ENCODE measurements around the gene FAN1.
A peak's percentile ranks its signal among the peaks of the same experiment; 100 is the strongest.

The FAN1 gene

GRCh38 chr15:30929982-30930381, 26.3 kb downstream of the FAN1 start:
- Histone ChIP-seq H3K27me3 (ENCODE audit: control insufficient read depth in 3 of 3, insufficient read depth in 3 of 3, low read depth in 1 of 3, low read length in 3 of 3) (no peaks in the 10 kb centered on the region), H3K4ac (ENCODE audit: low read length) (no peak overlapping the region), H2BK5ac (ENCODE audit: low read length) (no peak overlapping the region), H3K79me1 (ENCODE audit: low read depth, low read length) (peaks cover 2% of the 10 kb centered on the region), H3K9ac (ENCODE audit: low read depth, low read length, poor library complexity) (no peak overlapping the region), H2BK120ac (ENCODE audit: low read depth, low read length) (no peak overlapping the region), H2BK12ac (ENCODE audit: low read length) (no peak overlapping the region), H2AK5ac (ENCODE audit: low read depth, low read length) (no peak overlapping the region), H3K4me1 (ENCODE audit: control insufficient read depth in 2 of 2, insufficient read depth in 1 of 2, low read depth in 1 of 2, low read length in 2 of 2) (no peaks in the 10 kb centered on the region), H4K8ac (ENCODE audit: low read depth, low read length) (no peak overlapping the region), H3K4me3 (ENCODE audit: low read length in 2 of 2) (no peak overlapping the region), H3K14ac (ENCODE audit: low read length) (no peak overlapping the region), H3K18ac (ENCODE audit: low read length) (no peak overlapping the region), H3K4me2 (ENCODE audit: insufficient read depth, low read length, poor library complexity, severe bottlenecking) (no peak overlapping the region), H3K23ac (ENCODE audit: low read depth, low read length, poor library complexity) (no peak overlapping the region), H2BK15ac (ENCODE audit: low read length) (no peak overlapping the region), H3K27ac (replicated peaks; ENCODE audit: low read length) (no peak overlapping the region), H2AFZ (ENCODE audit: low read length) (no peak overlapping the region), H3K36me3 (replicated peaks in 1 of 2; ENCODE audit: control insufficient read depth in 2 of 2, insufficient read depth in 2 of 2, low read length in 2 of 2) (peaks cover 39 to 75% of the 10 kb centered on the region in 2 donors), H3K9me3 (replicated peaks in 1 of 2; ENCODE audit: control insufficient read depth in 2 of 2, insufficient read depth in 1 of 2, low read depth in 1 of 2, low read length in 2 of 2) (peaks cover 0 to 1% of the 10 kb centered on the region in 2 donors), H4K91ac (ENCODE audit: low read depth, low read length, poor library complexity) (no peak overlapping the region)
- WGBS, 2 donors (ENCODE audit: extremely low coverage in 2 of 2, insufficient read length in 2 of 2, insufficient replicate concordance in 1 of 2), result no CpG with 5 or more reads among the region's 4 CpGs
- no peak for DNase-seq (ENCODE audit: low spot score)

- DNase-seq (ENCODE audit: low spot score), result no peak
- Histone ChIP-seq H4K91ac (ENCODE audit: low read depth, low read length, poor library complexity) (no peak overlapping the region), H2BK12ac (ENCODE audit: low read length) (no peak overlapping the region), H2AK5ac (ENCODE audit: low read depth, low read length) (no peak overlapping the region), H3K14ac (ENCODE audit: low read length) (no peak overlapping the region), H3K79me1 (ENCODE audit: low read depth, low read length) (peaks cover 2% of the 10 kb centered on the region), H2BK5ac (ENCODE audit: low read length) (no peak overlapping the region), H3K4me1 (ENCODE audit: control insufficient read depth in 2 of 2, insufficient read depth in 1 of 2, low read depth in 1 of 2, low read length in 2 of 2) (no peaks in the 10 kb centered on the region), H3K27ac (replicated peaks; ENCODE audit: low read length) (no peak overlapping the region), H2BK15ac (ENCODE audit: low read length) (no peak overlapping the region), H3K4ac (ENCODE audit: low read length) (no peak overlapping the region), H3K9me3 (replicated peaks in 1 of 2; ENCODE audit: control insufficient read depth in 2 of 2, insufficient read depth in 1 of 2, low read depth in 1 of 2, low read length in 2 of 2) (peaks cover 0 to 1% of the 10 kb centered on the region in 2 donors), H2AFZ (ENCODE audit: low read length) (no peak overlapping the region), H4K8ac (ENCODE audit: low read depth, low read length) (no peak overlapping the region), H3K18ac (ENCODE audit: low read length) (no peak overlapping the region), H3K9ac (ENCODE audit: low read depth, low read length, poor library complexity) (no peak overlapping the region), H3K23ac (ENCODE audit: low read depth, low read length, poor library complexity) (no peak overlapping the region), H3K4me3 (ENCODE audit: low read length in 2 of 2) (no peak overlapping the region), H3K36me3 (replicated peaks in 1 of 2; ENCODE audit: control insufficient read depth in 2 of 2, insufficient read depth in 2 of 2, low read length in 2 of 2) (peaks cover 37 to 75% of the 10 kb centered on the region in 2 donors), H3K4me2 (ENCODE audit: insufficient read depth, low read length, poor library complexity, severe bottlenecking) (no peak overlapping the region), H3K27me3 (ENCODE audit: control insufficient read depth in 3 of 3, insufficient read depth in 3 of 3, low read depth in 1 of 3, low read length in 3 of 3) (no peaks in the 10 kb centered on the region), H2BK120ac (ENCODE audit: low read depth, low read length) (no peak overlapping the region)
- WGBS, 2 donors (ENCODE audit: extremely low coverage in 2 of 2, insufficient read length in 2 of 2, insufficient replicate concordance in 1 of 2), result no CpG with 5 or more reads among the region's 8 CpGs
Observed at GRCh38 chr15:30930422-30930821, 26.7 kb downstream of the FAN1 start.

GRCh38 chr15:30933293-30933692, 29.6 kb downstream of the FAN1 start:
- DNase-seq (ENCODE audit: low spot score), result no peak
- no peak overlapping the region for H2BK5ac ChIP-seq (ENCODE audit: low read length)

GRCh38 chr15:30939161-30939560, 35.4 kb downstream of the FAN1 start:
- Histone ChIP-seq H3K27me3 (ENCODE audit: control insufficient read depth in 3 of 3, insufficient read depth in 3 of 3, low read depth in 1 of 3, low read length in 3 of 3) (no peaks in the 10 kb centered on the region), H3K9ac (ENCODE audit: low read depth, low read length, poor library complexity) (peak overlapping the region; percentile 44), H2AFZ (ENCODE audit: low read length) (no peak overlapping the region), H3K14ac (ENCODE audit: low read length) (no peak overlapping the region), H3K23ac (ENCODE audit: low read depth, low read length, poor library complexity) (no peak overlapping the region), H3K4ac (ENCODE audit: low read length) (peak overlapping the region; percentile 84), H2BK120ac (ENCODE audit: low read depth, low read length) (no peak overlapping the region), H2BK5ac (ENCODE audit: low read length) (no peak overlapping the region), H2AK5ac (ENCODE audit: low read depth, low read length) (no peak overlapping the region), H3K36me3 (replicated peaks in 1 of 2; ENCODE audit: control insufficient read depth in 2 of 2, insufficient read depth in 2 of 2, low read length in 2 of 2) (peaks cover 35 to 99% of the 10 kb centered on the region in 2 donors), H3K4me3 (ENCODE audit: low read length in 2 of 2) (no peak overlapping the region), H3K18ac (ENCODE audit: low read length) (no peak overlapping the region), H2BK12ac (ENCODE audit: low read length) (no peak overlapping the region), H3K9me3 (replicated peaks in 1 of 2; ENCODE audit: control insufficient read depth in 2 of 2, insufficient read depth in 1 of 2, low read depth in 1 of 2, low read length in 2 of 2) (peaks cover 0 to 2% of the 10 kb centered on the region in 2 donors), H2BK15ac (ENCODE audit: low read length) (no peak overlapping the region), H3K4me2 (ENCODE audit: insufficient read depth, low read length, poor library complexity, severe bottlenecking) (no peak overlapping the region), H4K8ac (ENCODE audit: low read depth, low read length) (peak overlapping the region; percentile 65), H3K79me1 (ENCODE audit: low read depth, low read length) (no peaks in the 10 kb centered on the region), H4K91ac (ENCODE audit: low read depth, low read length, poor library complexity) (no peak overlapping the region), H3K4me1 (ENCODE audit: control insufficient read depth in 2 of 2, insufficient read depth in 1 of 2, low read depth in 1 of 2, low read length in 2 of 2) (no peaks in the 10 kb centered on the region), H3K27ac (replicated peaks; ENCODE audit: low read length) (no peak overlapping the region)
- no CpG with 5 or more reads among the region's 7 CpGs for WGBS, 2 donors (ENCODE audit: extremely low coverage in 2 of 2, insufficient read length in 2 of 2, insufficient replicate concordance in 1 of 2)
- DNase-seq (ENCODE audit: low spot score), result no peak

More at GRCh38 chr15:30933293-30933692, 29.6 kb downstream of the FAN1 start:
- Histone ChIP-seq H4K8ac (ENCODE audit: low read depth, low read length) (no peak overlapping the region), H3K23ac (ENCODE audit: low read depth, low read length, poor library complexity) (no peak overlapping the region), H2AK5ac (ENCODE audit: low read depth, low read length) (no peak overlapping the region), H2AFZ (ENCODE audit: low read length) (no peak overlapping the region), H4K91ac (ENCODE audit: low read depth, low read length, poor library complexity) (no peak overlapping the region), H2BK15ac (ENCODE audit: low read length) (no peak overlapping the region), H3K4me3 (ENCODE audit: low read length in 2 of 2) (no peak overlapping the region), H3K4me1 (ENCODE audit: control insufficient read depth in 2 of 2, insufficient read depth in 1 of 2, low read depth in 1 of 2, low read length in 2 of 2) (no peaks in the 10 kb centered on the region), H3K36me3 (replicated peaks in 1 of 2; ENCODE audit: control insufficient read depth in 2 of 2, insufficient read depth in 2 of 2, low read length in 2 of 2) (peaks cover 28 to 75% of the 10 kb centered on the region in 2 donors), H3K14ac (ENCODE audit: low read length) (no peak overlapping the region), H3K79me1 (ENCODE audit: low read depth, low read length) (peaks cover 2% of the 10 kb centered on the region), H3K9me3 (replicated peaks in 1 of 2; ENCODE audit: control insufficient read depth in 2 of 2, insufficient read depth in 1 of 2, low read depth in 1 of 2, low read length in 2 of 2) (peaks cover 0 to 1% of the 10 kb centered on the region in 2 donors), H3K4me2 (ENCODE audit: insufficient read depth, low read length, poor library complexity, severe bottlenecking) (no peak overlapping the region), H3K18ac (ENCODE audit: low read length) (no peak overlapping the region), H3K27ac (replicated peaks; ENCODE audit: low read length) (no peak overlapping the region), H3K9ac (ENCODE audit: low read depth, low read length, poor library complexity) (no peak overlapping the region), H2BK12ac (ENCODE audit: low read length) (no peak overlapping the region), H2BK120ac (ENCODE audit: low read depth, low read length) (no peak overlapping the region), H3K27me3 (ENCODE audit: control insufficient read depth in 3 of 3, insufficient read depth in 3 of 3, low read depth in 1 of 3, low read length in 3 of 3) (no peaks in the 10 kb centered on the region), H3K4ac (ENCODE audit: low read length) (no peak overlapping the region)
